HepG2 (cell line): ENCODE measurements around the gene TMEM170B. TPM values are rescaled to one million over a fixed set of nuclear protein-coding genes. Genes with fewer than 3 reads are reported as not detected.

ENCODE experiments used
- BHLHE40 ChIP-seq: IDR thresholded peaks from 2 replicates; pipeline ENCODE4 v1.6.1; 2011; ENCODE audit warnings: low read length, improper control_type of control experiment
- ERF ChIP-seq: IDR thresholded peaks from 2 replicates; pipeline ENCODE4 v1.6.1; 2018; ENCODE audit warnings: missing biosample characterization, missing genetic modification reagents
- ESRRA ChIP-seq: sonication (generic); formaldehyde crosslinking; IDR thresholded peaks from 2 replicates; pipeline ENCODE4 v1.5.1; 2020; ENCODE audit warnings: mild to moderate bottlenecking, low read depth, missing genetic modification reagents
- FOXC1 ChIP-seq: sonication (generic); formaldehyde crosslinking; IDR thresholded peaks from 2 replicates; pipeline ENCODE4 v1.8.0; 2022; ENCODE audit warnings: mild to moderate bottlenecking, missing genetic modification reagents, borderline replicate concordance
- MAFG ChIP-seq: sonication (generic); formaldehyde crosslinking; IDR thresholded peaks from 2 replicates; pipeline ENCODE4 v1.5.1; 2020; ENCODE audit warnings: mild to moderate bottlenecking, missing genetic modification reagents
- RARA ChIP-seq: IDR thresholded peaks from 2 replicates; pipeline ENCODE4 v1.6.1; 2016; ENCODE audit warnings: missing genetic modification reagents, missing compliant biosample characterization
- STAT5B ChIP-seq: sonication (generic); formaldehyde crosslinking; IDR thresholded peaks from 2 replicates; pipeline ENCODE4 v1.4.0; 2020; ENCODE audit warnings: missing genetic modification reagents
- ZBTB3 ChIP-seq: sonication (generic); formaldehyde crosslinking; IDR thresholded peaks from 2 replicates; pipeline ENCODE4 v1.4.0; 2020; ENCODE audit warnings: low read depth, mild to moderate bottlenecking, moderate library complexity, missing genetic modification reagents, borderline replicate concordance
- ZBTB38 ChIP-seq: sonication (generic); formaldehyde crosslinking; IDR thresholded peaks from 2 replicates; pipeline ENCODE4 v1.5.1; 2020; ENCODE audit warnings: mild to moderate bottlenecking, missing genetic modification reagents
- ZEB1 ChIP-seq: IDR thresholded peaks from 2 replicates; pipeline ENCODE4 v1.6.1; 2012; ENCODE audit warnings: mild to moderate bottlenecking, low read depth, inconsistent platforms; ENCODE audit not compliant: insufficient replicate concordance
- ZMYM4 ChIP-seq: sonication (generic); formaldehyde crosslinking; IDR thresholded peaks from 2 replicates; pipeline ENCODE4 v1.8.1; 2023; ENCODE audit warnings: mild to moderate bottlenecking, missing genetic modification reagents
- ZNF563 ChIP-seq: sonication (generic); formaldehyde crosslinking; IDR thresholded peaks from 2 replicates; pipeline ENCODE4 v1.8.0; 2022; ENCODE audit warnings: mild to moderate bottlenecking, moderate library complexity, missing genetic modification reagents
- ZNF589 ChIP-seq: sonication (generic); formaldehyde crosslinking; conservative IDR thresholded peaks from 2 replicates; pipeline ENCODE4 v1.8.0; 2022; ENCODE audit warnings: mild to moderate bottlenecking, moderate library complexity, missing genetic modification reagents
- ZNF775 ChIP-seq: sonication (generic); formaldehyde crosslinking; IDR thresholded peaks from 2 replicates; pipeline ENCODE4 v1.4.0; 2020; ENCODE audit warnings: missing genetic modification reagents, mild to moderate bottlenecking, moderate library complexity, borderline replicate concordance
- ZNF777 ChIP-seq: sonication (generic); formaldehyde crosslinking; IDR thresholded peaks from 2 replicates; pipeline ENCODE4 v1.4.0; 2020; ENCODE audit warnings: missing genetic modification reagents
- ZNF792 ChIP-seq: IDR thresholded peaks from 2 replicates; pipeline ENCODE4 v1.6.1; 2016
- polyA plus RNA-seq, 8 experiments: library from polyadenylated mRNA; depleted of rRNA in 3 of 8; stranded (reverse) in 7 of 8; unstranded in 1 of 8; fragments of >200 nt; fragmentation: Illumina TruSeq in 4 of 8; extraction: Trizol in 4 of 8; gene quantifications; 2 replicates each; pipeline versions ENCODE4 v1.2.1 to v1.2.3, GENCODE V29; 2011 to 2016; ENCODE audit warnings: low read depth in 4 of 8, missing spikeins in 1 of 8, mixed read lengths in 1 of 8; ENCODE audit not compliant: insufficient read depth in 1 of 8
- total RNA-seq, 5 experiments: library from RNA; depleted of rRNA; stranded (reverse); fragments of >200 nt; fragmentation: Illumina TruSeq; extraction: Trizol; gene quantifications; 2 replicates each; pipeline ENCODE4 v1.2.3, GENCODE V29; 2016; ENCODE audit warnings: low read depth in 1 of 5
- TF ChIP-seq, protein P1 (sequence below): sonication (generic); formaldehyde crosslinking; IDR thresholded peaks from 2 replicates; pipeline ENCODE4 v1.5.1; 2020; ENCODE audit warnings: mild to moderate bottlenecking, missing genetic modification reagents, moderate library complexity
- TF ChIP-seq, protein P2 (sequence below): sonication (generic); formaldehyde crosslinking; IDR thresholded peaks from 2 replicates; pipeline ENCODE4 v1.8.1; 2023; ENCODE audit warnings: mild to moderate bottlenecking, missing genetic modification reagents
- TF ChIP-seq, protein P3 (sequence below): sonication (generic); formaldehyde crosslinking; IDR thresholded peaks from 2 replicates; pipeline ENCODE4 v1.5.1; 2020; ENCODE audit warnings: missing genetic modification reagents, mild to moderate bottlenecking, borderline replicate concordance
- TF ChIP-seq, protein P4 (sequence below): sonication (generic); formaldehyde crosslinking; IDR thresholded peaks from 2 replicates; pipeline ENCODE4 v1.4.0; 2020; ENCODE audit warnings: missing genetic modification reagents, mild to moderate bottlenecking, borderline replicate concordance

The TMEM170B gene
- total and polyA plus RNA-seq, 2 of the 13 experiments (the other 11 are each of a cell fraction or from before 2014, with no cell fraction given) = 3.3 to 9.4 TPM

DNA sequence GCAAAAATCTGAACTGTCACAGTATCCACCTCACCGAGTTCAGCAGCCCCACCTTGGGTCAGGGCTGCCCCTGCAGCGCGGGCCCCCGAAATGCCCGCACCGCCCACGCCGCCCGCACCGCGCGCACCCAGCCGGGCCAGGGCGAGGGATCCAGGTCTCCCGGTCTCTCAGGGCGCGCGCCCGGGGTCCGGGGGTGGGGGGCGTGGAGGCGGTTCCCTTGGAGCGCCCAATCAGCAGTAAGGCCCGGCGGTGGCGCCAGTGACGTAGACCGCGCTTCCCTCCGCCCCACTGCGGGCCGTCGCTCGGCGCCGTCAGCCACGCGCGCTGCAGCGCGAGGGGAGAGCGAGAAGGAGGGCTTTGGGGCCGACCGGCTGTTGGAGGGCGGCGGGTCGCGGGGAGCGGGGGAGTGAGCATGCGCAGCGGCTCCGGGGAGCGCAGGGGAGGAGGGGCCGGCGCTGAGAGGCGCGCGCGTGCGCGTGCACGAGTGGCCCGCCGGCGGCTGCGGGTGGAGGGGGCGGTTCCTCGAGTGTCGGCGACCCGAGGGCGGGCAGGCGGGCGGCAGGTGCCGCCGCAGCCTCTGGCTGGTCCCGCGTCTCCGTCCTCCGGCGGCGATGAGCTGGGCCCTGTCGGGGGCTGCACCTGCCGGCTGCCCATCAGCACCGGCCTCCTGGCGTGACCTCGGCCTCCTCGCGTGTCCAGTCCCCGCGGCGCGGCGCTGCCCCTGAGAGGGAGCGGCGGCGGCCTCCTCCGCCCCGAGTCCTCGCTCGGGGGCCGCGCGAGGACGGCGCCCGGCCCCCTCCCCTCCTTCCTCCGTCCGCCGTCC is at the start of gene TMEM170B (continued):
- TF ChIP-seq, protein P1, sequence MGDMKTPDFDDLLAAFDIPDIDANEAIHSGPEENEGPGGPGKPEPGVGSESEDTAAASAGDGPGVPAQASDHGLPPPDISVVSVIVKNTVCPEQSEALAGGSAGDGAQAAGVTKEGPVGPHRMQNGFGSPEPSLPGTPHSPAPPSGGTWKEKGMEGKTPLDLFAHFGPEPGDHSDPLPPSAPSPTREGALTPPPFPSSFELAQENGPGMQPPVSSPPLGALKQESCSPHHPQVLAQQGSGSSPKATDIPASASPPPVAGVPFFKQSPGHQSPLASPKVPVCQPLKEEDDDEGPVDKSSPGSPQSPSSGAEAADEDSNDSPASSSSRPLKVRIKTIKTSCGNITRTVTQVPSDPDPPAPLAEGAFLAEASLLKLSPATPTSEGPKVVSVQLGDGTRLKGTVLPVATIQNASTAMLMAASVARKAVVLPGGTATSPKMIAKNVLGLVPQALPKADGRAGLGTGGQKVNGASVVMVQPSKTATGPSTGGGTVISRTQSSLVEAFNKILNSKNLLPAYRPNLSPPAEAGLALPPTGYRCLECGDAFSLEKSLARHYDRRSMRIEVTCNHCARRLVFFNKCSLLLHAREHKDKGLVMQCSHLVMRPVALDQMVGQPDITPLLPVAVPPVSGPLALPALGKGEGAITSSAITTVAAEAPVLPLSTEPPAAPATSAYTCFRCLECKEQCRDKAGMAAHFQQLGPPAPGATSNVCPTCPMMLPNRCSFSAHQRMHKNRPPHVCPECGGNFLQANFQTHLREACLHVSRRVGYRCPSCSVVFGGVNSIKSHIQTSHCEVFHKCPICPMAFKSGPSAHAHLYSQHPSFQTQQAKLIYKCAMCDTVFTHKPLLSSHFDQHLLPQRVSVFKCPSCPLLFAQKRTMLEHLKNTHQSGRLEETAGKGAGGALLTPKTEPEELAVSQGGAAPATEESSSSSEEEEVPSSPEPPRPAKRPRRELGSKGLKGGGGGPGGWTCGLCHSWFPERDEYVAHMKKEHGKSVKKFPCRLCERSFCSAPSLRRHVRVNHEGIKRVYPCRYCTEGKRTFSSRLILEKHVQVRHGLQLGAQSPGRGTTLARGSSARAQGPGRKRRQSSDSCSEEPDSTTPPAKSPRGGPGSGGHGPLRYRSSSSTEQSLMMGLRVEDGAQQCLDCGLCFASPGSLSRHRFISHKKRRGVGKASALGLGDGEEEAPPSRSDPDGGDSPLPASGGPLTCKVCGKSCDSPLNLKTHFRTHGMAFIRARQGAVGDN = peak; percentile 94
- TF ChIP-seq ZBTB3 (no peak), ERF (CRISPR knock-in tag) (peak; percentile 37), ZNF777 (peak; percentile 86), ZBTB38 (peak; percentile 91), FOXC1 (CRISPR knock-in tag) (peak; percentile 76; the same call in 1 of the 2 replicates), ZNF792 (CRISPR knock-in tag) (peak; percentile 94), ZMYM4 (CRISPR knock-in tag) (peak; percentile 97), STAT5B (CRISPR knock-in tag) (no peak), ZEB1 (no peak), RARA (CRISPR knock-in tag) (peak; percentile 13; the same call in 1 of the 2 replicates), ZNF775 (CRISPR knock-in tag) (peak; percentile 88), MAFG (CRISPR knock-in tag) (no peak), ZNF563 (CRISPR knock-in tag) (peak; percentile 83), ESRRA (CRISPR knock-in tag) (peak; percentile 27), ZNF589 (CRISPR knock-in tag) (no peak), BHLHE40 (0 out of 2 replicates have a peak, but pooled peaks have one; percentile 16)
- TF ChIP-seq, protein P2, sequence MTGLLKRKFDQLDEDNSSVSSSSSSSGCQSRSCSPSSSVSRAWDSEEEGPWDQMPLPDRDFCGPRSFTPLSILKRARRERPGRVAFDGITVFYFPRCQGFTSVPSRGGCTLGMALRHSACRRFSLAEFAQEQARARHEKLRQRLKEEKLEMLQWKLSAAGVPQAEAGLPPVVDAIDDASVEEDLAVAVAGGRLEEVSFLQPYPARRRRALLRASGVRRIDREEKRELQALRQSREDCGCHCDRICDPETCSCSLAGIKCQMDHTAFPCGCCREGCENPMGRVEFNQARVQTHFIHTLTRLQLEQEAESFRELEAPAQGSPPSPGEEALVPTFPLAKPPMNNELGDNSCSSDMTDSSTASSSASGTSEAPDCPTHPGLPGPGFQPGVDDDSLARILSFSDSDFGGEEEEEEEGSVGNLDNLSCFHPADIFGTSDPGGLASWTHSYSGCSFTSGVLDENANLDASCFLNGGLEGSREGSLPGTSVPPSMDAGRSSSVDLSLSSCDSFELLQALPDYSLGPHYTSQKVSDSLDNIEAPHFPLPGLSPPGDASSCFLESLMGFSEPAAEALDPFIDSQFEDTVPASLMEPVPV (CRISPR knock-in tag) = peak; percentile 62; the same call in 1 of the 2 replicates
- TF ChIP-seq, protein P3, sequence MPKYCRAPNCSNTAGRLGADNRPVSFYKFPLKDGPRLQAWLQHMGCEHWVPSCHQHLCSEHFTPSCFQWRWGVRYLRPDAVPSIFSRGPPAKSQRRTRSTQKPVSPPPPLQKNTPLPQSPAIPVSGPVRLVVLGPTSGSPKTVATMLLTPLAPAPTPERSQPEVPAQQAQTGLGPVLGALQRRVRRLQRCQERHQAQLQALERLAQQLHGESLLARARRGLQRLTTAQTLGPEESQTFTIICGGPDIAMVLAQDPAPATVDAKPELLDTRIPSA (CRISPR knock-in tag) = peak; percentile 4; the same call in 1 of the 2 replicates
- TF ChIP-seq, protein P4, sequence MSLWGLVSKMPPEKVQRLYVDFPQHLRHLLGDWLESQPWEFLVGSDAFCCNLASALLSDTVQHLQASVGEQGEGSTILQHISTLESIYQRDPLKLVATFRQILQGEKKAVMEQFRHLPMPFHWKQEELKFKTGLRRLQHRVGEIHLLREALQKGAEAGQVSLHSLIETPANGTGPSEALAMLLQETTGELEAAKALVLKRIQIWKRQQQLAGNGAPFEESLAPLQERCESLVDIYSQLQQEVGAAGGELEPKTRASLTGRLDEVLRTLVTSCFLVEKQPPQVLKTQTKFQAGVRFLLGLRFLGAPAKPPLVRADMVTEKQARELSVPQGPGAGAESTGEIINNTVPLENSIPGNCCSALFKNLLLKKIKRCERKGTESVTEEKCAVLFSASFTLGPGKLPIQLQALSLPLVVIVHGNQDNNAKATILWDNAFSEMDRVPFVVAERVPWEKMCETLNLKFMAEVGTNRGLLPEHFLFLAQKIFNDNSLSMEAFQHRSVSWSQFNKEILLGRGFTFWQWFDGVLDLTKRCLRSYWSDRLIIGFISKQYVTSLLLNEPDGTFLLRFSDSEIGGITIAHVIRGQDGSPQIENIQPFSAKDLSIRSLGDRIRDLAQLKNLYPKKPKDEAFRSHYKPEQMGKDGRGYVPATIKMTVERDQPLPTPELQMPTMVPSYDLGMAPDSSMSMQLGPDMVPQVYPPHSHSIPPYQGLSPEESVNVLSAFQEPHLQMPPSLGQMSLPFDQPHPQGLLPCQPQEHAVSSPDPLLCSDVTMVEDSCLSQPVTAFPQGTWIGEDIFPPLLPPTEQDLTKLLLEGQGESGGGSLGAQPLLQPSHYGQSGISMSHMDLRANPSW (CRISPR knock-in tag) = no peak; the same call in 1 of the 2 replicates
